Right forelimb (tissue), 1 donor: ENCODE data around the gene DPP10.

Experiments
- DNase-seq: peaks from one replicate; pipeline ENCODE4 v3.0.0-alpha.2; 2018

The DPP10 gene

GRCh38 chr2:115484983-115485382 is 1042.5 kb downstream of the DPP10 start:
- no peak for DNase-seq

- no peak for DNase-seq
Observed at GRCh38 chr2:115491186-115491793, 1048.8 kb downstream of the DPP10 start.

- no peak for DNase-seq
Observed at GRCh38 chr2:115505331-115505730, 1062.9 kb downstream of the DPP10 start.

DNA sequence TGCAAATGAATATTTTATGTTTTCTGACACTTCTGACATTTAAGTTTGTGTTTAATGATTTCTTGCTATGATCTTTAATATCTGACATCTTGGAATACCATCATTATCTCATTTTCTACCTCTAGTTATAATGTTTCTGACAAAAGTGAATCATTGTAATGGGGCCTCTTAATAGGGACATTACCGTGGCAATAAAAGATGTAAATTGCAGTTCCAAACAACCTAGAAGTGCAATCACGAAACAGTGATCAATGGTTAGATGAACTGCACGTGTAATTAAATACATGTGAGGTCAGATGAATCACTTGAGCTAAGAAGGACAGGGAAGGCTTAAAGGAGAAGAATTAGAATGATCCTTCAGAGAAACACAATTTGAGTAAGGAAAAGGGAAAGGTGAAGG is 1078.3 kb downstream of the DPP10 start:
- no peak for DNase-seq

GRCh38 chr2:115524452-115524851 is 1082.0 kb downstream of the DPP10 start:
- no peak for DNase-seq

DNA sequence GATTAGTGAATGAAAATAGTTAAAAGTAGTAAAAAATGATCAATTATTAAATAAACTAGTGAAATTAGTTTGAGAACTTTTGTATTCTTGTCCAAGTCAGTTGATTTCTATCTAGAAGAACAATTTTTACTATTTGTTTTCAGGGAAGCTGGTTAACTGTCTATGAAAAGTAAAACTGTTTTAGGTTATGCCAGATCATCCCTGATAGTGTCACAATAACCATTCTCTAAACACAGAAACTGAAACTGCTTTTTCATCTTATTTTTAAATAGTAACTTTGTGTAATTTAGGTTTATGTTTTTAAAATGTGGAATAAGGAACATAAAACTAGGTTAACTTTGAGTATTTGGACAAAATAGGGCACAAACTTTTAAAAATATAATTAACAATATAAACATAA is 1087.2 kb downstream of the DPP10 start:
- no peak for DNase-seq

GRCh38 chr2:115533081-115533480 is 1090.6 kb downstream of the DPP10 start:
- DNase-seq, result no peak

DNA sequence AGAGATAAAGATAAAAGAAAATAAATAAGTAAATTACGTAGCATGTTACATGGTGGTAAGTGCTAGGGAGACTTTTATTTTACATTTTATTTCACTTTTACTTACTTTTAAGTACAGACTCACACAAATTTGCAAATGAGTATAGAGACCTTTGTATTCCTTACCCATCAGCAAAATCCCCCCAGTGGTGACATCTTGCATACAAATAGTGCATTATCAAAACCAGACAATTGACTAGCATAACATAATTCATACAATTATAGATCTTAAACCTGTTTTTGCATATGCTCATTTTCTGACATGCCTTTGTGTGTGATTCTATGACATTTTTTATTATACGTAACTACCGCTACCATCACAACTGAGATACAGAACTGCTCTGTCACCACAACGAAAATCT is 1099.4 kb downstream of the DPP10 start:
- DNase-seq, result no peak

DNA sequence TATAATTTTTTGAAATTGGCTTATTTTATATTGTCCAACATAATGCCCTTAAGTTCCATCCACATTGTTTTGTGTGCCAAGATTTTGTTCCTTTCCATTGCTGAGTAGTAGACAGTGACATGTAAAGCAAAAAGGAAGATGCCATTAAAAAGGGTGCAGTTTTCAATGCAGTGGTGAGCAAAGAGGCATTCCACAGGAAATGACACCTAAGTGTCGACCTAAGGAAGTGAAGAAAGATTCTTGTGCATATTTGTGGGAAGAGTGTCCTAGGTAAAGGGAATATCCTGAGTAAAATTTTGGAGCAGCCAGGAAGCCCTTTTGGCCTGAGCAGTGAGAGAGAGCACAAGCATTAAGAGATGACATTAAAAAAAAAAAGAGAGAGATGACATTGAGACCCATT is 1099.9 kb downstream of the DPP10 start:
- no peak for DNase-seq

DNA sequence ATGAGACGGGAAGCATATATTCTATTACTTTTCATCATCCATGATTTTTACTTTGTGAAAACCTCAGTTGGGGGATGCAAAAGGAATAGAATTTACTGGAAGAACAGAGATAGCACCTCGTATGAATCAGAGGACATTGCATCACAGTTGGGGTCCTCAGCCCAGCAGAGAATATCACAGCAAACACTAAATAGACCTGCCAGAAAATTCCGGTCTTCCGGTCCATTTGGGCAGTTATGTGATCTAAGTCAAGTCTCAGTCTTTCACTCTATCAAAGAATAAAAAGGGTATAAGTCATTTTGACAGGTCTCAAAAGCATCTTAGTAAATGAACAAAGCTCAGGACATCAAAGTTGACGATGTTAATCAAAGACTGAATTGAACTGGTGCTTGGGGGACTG is 1100.6 kb downstream of the DPP10 start:
- DNase-seq, result no peak

GRCh38 chr2:115543461-115543860 is 1101.0 kb downstream of the DPP10 start:
- no peak for DNase-seq

- no peak for DNase-seq
Observed at GRCh38 chr2:115549611-115550130, 1107.2 kb downstream of the DPP10 start.

DNA sequence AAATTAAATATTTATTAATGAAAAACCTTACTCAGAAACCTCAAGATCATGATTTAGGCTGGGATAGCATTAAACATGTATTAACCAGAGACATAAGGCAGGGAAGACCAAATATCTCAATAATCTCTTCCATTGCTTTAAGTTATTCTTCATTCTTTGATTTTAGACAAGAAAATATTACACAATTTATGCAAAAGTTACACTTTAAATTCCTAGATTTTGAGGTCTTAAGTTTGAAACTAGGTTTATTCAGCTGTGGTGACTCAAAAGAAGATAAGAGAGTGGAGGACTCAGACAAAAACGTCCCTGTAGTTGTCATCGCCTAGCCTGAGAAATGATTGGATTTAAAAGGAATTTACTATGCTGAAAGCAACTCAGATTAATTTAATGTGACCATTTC is 1110.3 kb downstream of the DPP10 start:
- no peak for DNase-seq

GRCh38 chr2:115554153-115554552 is 1111.7 kb downstream of the DPP10 start:
- no peak for DNase-seq

DNA sequence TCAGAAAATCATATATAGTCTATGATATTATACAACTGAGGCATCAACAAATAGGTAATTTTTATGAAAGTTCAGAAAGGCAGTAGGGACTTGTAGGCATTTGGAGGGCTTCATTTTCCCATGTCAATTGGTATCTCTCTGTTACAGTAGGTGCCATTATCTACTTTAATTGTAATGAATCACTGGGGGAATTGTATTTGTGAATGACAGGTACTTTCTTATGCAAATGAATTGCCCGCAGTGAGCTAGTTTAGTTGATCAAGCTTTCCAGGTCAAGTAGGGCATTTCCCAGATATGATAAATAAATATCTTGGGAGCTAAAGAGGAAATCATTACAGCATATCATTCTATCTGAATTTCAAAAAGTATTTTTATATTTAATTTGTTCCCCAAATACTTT is 1116.3 kb downstream of the DPP10 start:
- DNase-seq, result no peak

GRCh38 chr2:115560666-115561065 is 1118.2 kb downstream of the DPP10 start:
- DNase-seq, result no peak

GRCh38 chr2:115568643-115569042 is 1126.2 kb downstream of the DPP10 start:
- DNase-seq, result no peak

- DNase-seq, result no peak
Observed at GRCh38 chr2:115569547-115569946, 1127.1 kb downstream of the DPP10 start.

- no peak for DNase-seq
Observed at GRCh38 chr2:115572746-115573145, 1130.3 kb downstream of the DPP10 start.

- no peak for DNase-seq
Observed at GRCh38 chr2:115573756-115574155, 1131.3 kb downstream of the DPP10 start.

DNA sequence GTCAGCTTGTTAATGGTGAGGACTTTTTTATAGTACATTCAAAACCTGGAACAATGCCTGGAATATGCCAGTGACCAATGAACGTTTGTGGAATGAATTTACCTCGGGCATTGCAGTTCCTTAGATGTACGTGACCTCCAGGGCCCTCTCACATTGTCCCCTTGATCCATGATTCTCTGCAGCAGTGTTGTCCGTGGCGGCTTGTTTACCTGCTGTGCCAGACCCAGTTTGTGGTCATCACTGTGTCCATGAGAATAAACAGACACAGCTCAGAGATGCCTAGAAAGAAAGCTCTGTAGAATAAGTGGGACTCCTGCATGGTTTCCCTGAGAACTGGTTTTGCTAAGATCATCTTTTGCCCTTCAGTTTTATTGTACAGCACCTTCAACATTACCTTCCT is 1132.2 kb downstream of the DPP10 start:
- DNase-seq, result no peak

DNA sequence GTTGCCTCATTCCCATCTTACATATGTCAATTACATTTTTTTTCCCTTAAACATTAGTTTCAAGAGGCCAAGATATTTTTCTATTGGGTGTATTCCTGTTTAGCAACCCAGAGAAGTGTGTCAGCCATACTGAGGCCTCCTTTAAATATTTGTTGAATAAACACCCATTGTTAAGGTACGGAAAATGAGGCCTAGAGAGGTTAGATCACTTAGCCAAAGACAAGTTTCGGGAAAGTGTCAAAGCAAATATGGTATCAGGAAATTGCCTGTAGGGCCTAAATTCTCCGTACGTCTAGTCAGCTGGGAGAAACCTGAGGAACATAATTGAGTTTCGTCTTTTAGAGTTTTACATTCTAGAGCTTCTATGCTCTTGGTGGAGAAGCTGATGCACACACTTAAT is 1138.3 kb downstream of the DPP10 start:
- no peak for DNase-seq

DNA sequence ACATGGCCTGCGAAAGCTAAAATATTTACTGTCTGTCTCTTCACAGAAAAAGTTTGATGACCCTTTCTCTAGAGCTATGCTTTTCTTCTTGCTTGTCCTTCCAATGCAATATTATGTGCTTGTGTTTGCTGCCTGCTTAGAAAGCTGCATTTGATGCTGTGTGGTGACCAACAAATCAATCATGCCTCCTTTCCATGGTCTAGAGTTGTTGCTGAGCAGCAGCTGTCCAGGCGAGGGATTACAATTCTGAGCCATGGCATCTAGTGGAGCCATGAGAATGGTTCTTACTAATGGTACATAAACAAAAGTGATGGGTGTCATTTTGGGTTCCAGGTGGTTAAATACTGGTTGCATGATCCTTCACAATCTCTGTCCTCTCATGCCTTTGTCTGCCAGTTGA is 1142.1 kb downstream of the DPP10 start:
- DNase-seq, result no peak

DNA sequence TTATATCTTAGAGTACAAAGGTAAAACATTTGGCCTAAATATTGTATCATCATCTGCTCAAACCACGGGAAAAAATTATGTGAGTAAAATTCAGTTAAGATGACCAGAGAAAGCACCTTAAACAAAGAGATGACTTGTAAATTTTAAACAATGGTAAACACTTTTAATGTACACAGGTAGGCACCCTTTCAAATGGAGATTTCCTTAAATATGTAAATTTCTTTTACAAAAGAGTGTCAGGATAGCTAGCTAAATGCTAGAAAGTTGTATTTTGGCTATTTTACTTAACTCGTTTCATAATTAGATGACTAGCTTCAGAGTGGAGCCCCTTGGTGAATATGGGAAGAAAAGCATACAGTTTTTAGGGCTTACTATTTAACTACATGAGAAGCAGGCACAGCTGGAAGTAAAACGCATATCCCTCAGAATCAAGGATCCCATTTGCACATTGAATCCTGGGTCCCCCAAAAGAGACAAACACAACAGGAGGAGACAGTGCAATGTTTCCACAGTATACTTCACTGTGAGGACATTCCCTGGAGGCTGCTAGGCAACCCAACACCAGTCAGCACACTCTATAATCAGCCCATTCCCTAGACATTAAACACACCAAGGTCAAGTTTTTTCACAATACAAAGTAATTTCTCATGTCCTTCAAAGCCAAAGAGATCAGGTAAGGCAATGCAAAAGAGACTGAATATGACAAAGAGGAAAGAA is 1154.4 kb downstream of the DPP10 start:
- DNase-seq, result no peak

DNA sequence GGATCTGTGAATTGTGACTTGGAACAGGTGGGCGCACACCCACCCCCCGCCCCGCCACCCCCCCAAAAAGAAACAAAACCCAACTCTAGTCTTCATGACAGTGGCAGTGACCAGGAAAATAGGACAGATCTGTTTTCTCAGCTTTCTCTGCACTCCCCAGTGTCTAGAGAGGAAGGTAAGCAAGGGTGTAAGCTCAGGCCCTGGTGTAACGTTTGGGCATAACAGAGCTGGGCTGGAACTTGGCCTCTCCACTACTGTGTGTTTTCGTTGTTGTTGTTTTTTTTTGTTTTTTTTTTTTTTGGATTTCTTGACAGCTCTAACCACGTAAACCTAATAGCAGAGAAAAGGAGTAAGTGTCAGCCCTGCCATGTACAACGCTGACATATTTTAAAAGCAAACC is 1160.8 kb downstream of the DPP10 start:
- DNase-seq, result no peak
